HEK293 (cell line): ENCODE measurements around the gene ABCC9.

Experiments used
- CTCF ChIP-seq: fragments of 450-650 bp; formaldehyde crosslinking; IDR thresholded peaks from 2 replicates; pipeline ENCODE4 v1.5.1; 2016; ENCODE audit warnings: missing biosample characterization, missing genetic modification characterization
- ZNF394 ChIP-seq: fragments of 450-650 bp; formaldehyde crosslinking; IDR thresholded peaks from 2 replicates; pipeline ENCODE4 v1.5.1; 2016; ENCODE audit warnings: missing biosample characterization, missing genetic modification characterization, mild to moderate bottlenecking, moderate library complexity, borderline replicate concordance
- TF ChIP-seq, protein P1 (sequence below): fragments of 450-650 bp; formaldehyde crosslinking; IDR thresholded peaks from 2 replicates; pipeline ENCODE4 v1.5.1; 2016; ENCODE audit warnings: missing biosample characterization, missing genetic modification characterization

GRCh38 chr12:21813751-21814150, 127.5 kb downstream of the ABCC9 start:
- TF ChIP-seq CTCF (no peak), ZNF394 (tag by site-specific recombination) (no peak)
- TF ChIP-seq, protein P1, sequence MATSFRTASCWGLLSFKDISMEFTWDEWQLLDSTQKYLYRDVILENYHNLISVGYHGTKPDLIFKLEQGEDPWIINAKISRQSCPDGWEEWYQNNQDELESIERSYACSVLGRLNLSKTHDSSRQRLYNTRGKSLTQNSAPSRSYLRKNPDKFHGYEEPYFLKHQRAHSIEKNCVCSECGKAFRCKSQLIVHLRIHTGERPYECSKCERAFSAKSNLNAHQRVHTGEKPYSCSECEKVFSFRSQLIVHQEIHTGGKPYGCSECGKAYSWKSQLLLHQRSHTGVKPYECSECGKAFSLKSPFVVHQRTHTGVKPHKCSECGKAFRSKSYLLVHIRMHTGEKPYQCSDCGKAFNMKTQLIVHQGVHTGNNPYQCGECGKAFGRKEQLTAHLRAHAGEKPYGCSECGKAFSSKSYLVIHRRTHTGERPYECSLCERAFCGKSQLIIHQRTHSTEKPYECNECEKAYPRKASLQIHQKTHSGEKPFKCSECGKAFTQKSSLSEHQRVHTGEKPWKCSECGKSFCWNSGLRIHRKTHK (tag by site-specific recombination) = no peak
